SK-N-SH (cell line): ENCODE measurements around the gene CELF2. TPM values are rescaled to one million over a fixed set of nuclear protein-coding genes. Genes with fewer than 3 reads are reported as not detected.

ENCODE experiments used
- CTCF ChIA-PET: fragments of 300-600, 350-600 bp; formaldehyde crosslinking; extraction: SDS; loops from one replicate; lab custom pipeline; 2021; lab: Yijun Ruan, JAX
- POLR2A ChIA-PET: fragments of 350-600 bp; sonication (Branson Sonifier 250); formaldehyde crosslinking; extraction: SDS; loops from one replicate; lab custom pipeline; 2020; ENCODE audit warnings: antibody characterized with exemption, inconsistent platforms; lab: Yijun Ruan, JAX
- DNase-seq: peaks from one replicate; pipeline ENCODE4 v3.0.0; 2012
- H2AFZ ChIP-seq: fragments of 200-600 bp; sonication (generic); 2 replicates; pipeline ENCODE4 v1.8.1; 2016; ENCODE audit warnings: antibody characterized with exemption, mild to moderate bottlenecking, low read depth
- H3F3A ChIP-seq: fragments of 200-600 bp; sonication (generic); replicated peaks from 2 replicates; pipeline ENCODE3; 2016; ENCODE audit warnings: antibody characterized with exemption, mild to moderate bottlenecking; ENCODE audit not compliant: insufficient read depth
- H3K27ac ChIP-seq, 2 experiments: fragments of 200-500 bp in 1 of 2; fragments of 200-600 bp in 1 of 2; sonication (Bioruptor generic) in 1 of 2; sonication (generic), shearing (Covaris generic) in 1 of 2; 2 replicates each; pipeline versions ENCODE4 v1.5.1 to v1.6.1; 2014 to 2016; ENCODE audit warnings: low read depth in 2 of 2, inconsistent platforms in 1 of 2, low read length in 1 of 2, mild to moderate bottlenecking in 1 of 2, mixed read lengths in 1 of 2
- H3K27me3 ChIP-seq: fragments of 200-600 bp; sonication (generic), shearing (Covaris generic); 2 replicates; pipeline ENCODE4 v1.6.1; 2016; ENCODE audit warnings: mixed run types; ENCODE audit not compliant: insufficient read depth
- H3K36me3 ChIP-seq, 2 experiments: fragments of 200-500 bp in 1 of 2; fragments of 200-600 bp in 1 of 2; sonication (Bioruptor generic) in 1 of 2; sonication (generic) in 1 of 2; replicated peaks in 1 of 2; 2 replicates each; pipeline versions ENCODE3 to v1.5.1; 2014 to 2016; ENCODE audit warnings: low read length in 1 of 2, mild to moderate bottlenecking in 1 of 2; ENCODE audit not compliant: insufficient read depth in 2 of 2, control insufficient read depth in 1 of 2
- H3K4me1 ChIP-seq, 2 experiments: fragments of 200-500 bp in 1 of 2; fragments of 200-600 bp in 1 of 2; sonication (Bioruptor generic) in 1 of 2; sonication (generic), shearing (Covaris generic) in 1 of 2; 2 replicates each; pipeline versions ENCODE4 v1.5.1 to v1.6.1; 2014 to 2016; ENCODE audit warnings: low read depth in 1 of 2, low read length in 1 of 2, mixed run types in 1 of 2; ENCODE audit not compliant: insufficient read depth in 2 of 2, control insufficient read depth in 1 of 2
- H3K4me2 ChIP-seq: fragments of 200-600 bp; sonication (generic), shearing (Covaris generic); 2 replicates; pipeline ENCODE4 v1.6.1; 2017; ENCODE audit warnings: mixed run types
- H3K4me3 ChIP-seq, 2 experiments: fragments of 200-500 bp in 1 of 2; fragments of 200-600 bp in 1 of 2; sonication (Bioruptor generic) in 1 of 2; sonication (generic), shearing (Covaris generic) in 1 of 2; 2 replicates each; pipeline versions ENCODE4 v1.5.1 to v1.8.1; 2014 to 2016; ENCODE audit warnings: low read depth in 2 of 2, inconsistent platforms in 1 of 2, low read length in 1 of 2, mild to moderate bottlenecking in 1 of 2, mixed read lengths in 1 of 2, moderate library complexity in 1 of 2
- H3K79me2 ChIP-seq: fragments of 200-600 bp; sonication (generic); 2 replicates; pipeline ENCODE4 v1.8.1; 2017; ENCODE audit warnings: mild to moderate bottlenecking; ENCODE audit not compliant: insufficient read depth
- H3K9ac ChIP-seq: fragments of 200-600 bp; sonication (generic); 2 replicates; pipeline ENCODE4 v1.6.1; 2017; ENCODE audit warnings: mixed run types
- H3K9me2 ChIP-seq: fragments of 200-600 bp; sonication (generic); 2 replicates; pipeline ENCODE4 v1.6.1; 2017; ENCODE audit warnings: mixed run types
- H3K9me3 ChIP-seq: fragments of 200-600 bp; sonication (generic); 2 replicates; pipeline ENCODE4 v1.6.1; 2017; ENCODE audit warnings: mixed run types, mild to moderate bottlenecking, moderate library complexity
- H4K20me1 ChIP-seq: fragments of 200-600 bp; sonication (generic); 2 replicates; pipeline ENCODE4 v1.6.1; 2017; ENCODE audit warnings: mild to moderate bottlenecking, mixed run types; ENCODE audit not compliant: insufficient read depth
- FOXM1 ChIP-seq: IDR thresholded peaks from 2 replicates; pipeline ENCODE4 v1.4.0; 2012; ENCODE audit warnings: low read depth, mild to moderate bottlenecking
- NFIC ChIP-seq: IDR thresholded peaks from 2 replicates; pipeline ENCODE4 v1.4.0; 2012; ENCODE audit warnings: borderline replicate concordance
- RFX5 ChIP-seq: IDR thresholded peaks from 2 replicates; pipeline ENCODE4 v1.6.1; 2012; ENCODE audit warnings: mild to moderate bottlenecking, improper control_type of control experiment, low read length
- TAF1 ChIP-seq: IDR thresholded peaks from 2 replicates; pipeline ENCODE4 v1.6.1; 2012; ENCODE audit warnings: low read depth, mild to moderate bottlenecking, low read length, moderate library complexity, borderline replicate concordance
- TCF12 ChIP-seq: IDR thresholded peaks from 2 replicates; pipeline ENCODE4 v1.4.0; 2012
- YY1 ChIP-seq: IDR thresholded peaks from 2 replicates; pipeline ENCODE4 v1.4.0; 2012; ENCODE audit warnings: low read depth, mild to moderate bottlenecking
- WGBS: methylation state at CpG from one replicate; pipeline ENCODE4 v1.1.6; 2017; ENCODE audit warnings: low lambda C conversion rate; 5-methylcytosine and 5-hydroxymethylcytosine counted together
- polyA plus RNA-seq, 3 experiments: library from polyadenylated mRNA; depleted of rRNA; stranded (reverse); fragments of >200 nt; gene quantifications; 2 replicates each; pipeline ENCODE4 v1.2.3, GENCODE V29; 2012
- TF ChIP-seq, protein P1 (sequence below): fragments of 200-600 bp; sonication (generic); IDR thresholded peaks from 2 replicates; pipeline ENCODE4 v1.6.1; 2017; ENCODE audit warnings: antibody characterized with exemption, mild to moderate bottlenecking, moderate library complexity
- TF ChIP-seq, protein P2 (sequence below): fragments of 150-350 bp; IDR thresholded peaks from 2 replicates; pipeline ENCODE4 v1.6.1; 2017; ENCODE audit warnings: antibody characterized with exemption, low read length, low read depth, borderline replicate concordance
- TF ChIP-seq, protein P3 (sequence below): fragments of 150-350 bp; IDR thresholded peaks from 2 replicates; pipeline ENCODE4 v1.6.1; 2016; ENCODE audit warnings: mild to moderate bottlenecking, low read depth, low read length

Gene CELF2
- polyA plus RNA-seq, 1 of the 3 experiments (the other 2 are of a cell fraction): 0.03 TPM

DNA sequence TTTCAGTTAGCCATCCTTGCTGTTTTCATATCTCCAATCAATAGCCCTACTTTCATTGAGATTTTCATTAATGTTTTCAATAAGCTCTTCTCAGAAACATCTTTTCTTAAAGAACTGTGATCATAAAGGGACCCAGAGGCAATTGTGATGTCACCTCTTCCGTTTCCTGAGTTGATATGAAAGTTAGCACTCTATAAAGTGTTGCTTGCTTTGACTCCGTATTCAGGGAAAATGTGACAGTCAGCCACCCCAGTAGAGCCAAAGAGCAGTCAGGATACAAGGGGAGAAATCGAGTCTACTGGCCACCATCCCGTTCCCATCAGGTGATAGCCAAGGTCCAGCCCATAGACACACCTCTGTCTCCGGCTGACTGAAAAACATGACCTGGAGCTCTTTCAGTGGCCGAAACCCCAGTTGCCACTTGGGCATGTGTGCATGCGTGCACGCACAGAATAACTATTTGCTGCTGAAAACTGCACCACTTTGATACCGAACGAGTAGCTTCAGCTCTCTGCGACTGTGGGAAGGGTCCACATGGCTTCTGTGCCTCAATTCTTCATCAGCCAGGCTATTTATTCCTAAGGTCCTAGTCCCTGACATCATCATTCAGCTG, 302.4 kb downstream of the CELF2 start:
- CTCF ChIA-PET: interaction anchor here (0.8 to 1.4 kb wide), 2 partner anchors 11 to 17 kb away, joined by 3 read pairs; no protein-coding TSS in a partner anchor
- no peaks in the 10 kb centered on the region for H3K9me3 ChIP-seq

DNA sequence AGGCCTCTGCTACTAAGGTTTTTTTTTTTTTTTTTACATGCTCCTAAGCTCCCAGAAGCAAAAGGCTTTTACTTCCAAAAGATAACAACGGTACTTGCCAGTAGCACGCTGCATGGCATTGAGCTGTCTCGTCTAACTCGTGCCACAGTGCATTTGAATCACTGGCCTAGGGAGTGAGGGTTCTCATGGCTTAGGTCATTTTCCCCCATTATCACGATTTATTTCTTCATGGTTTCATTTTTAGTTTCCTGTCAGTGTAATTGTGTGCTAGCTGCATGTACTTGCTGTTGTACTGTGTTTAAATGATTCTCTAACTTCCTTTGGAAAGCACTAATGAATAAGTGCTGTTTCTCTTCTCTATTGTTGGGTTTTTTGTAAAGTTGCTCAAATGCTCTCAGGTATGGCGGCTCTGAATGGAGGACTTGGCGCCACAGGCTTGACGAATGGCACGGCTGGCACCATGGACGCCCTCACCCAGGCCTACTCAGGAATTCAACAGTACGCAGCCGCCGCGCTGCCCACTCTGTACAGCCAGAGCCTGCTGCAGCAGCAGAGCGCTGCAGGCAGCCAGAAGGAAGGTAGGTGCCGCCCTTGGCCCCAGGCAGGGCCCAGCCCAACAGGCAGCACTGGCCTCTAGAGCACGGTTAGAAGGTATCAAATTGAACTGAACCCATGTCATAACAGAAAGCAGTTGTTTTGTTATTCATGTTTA, 303.3 kb downstream of the CELF2 start:
- no peak for TF ChIP-seq RFX5
- DNase-seq: no peak
- Histone ChIP-seq H3K4me2 (no peak overlapping the region), H3K36me3 (no peaks in the 10 kb centered on the region), H3K9ac (no peak overlapping the region), H3K27ac (no peak overlapping the region), H3K9me3 (no peaks in the 10 kb centered on the region), H3K4me3 (no peak overlapping the region), H3K79me2 (no peaks in the 10 kb centered on the region), H2AFZ (no peak overlapping the region), H3K27me3 (no peaks in the 10 kb centered on the region), H3F3A (no peaks in the 10 kb centered on the region), H3K4me1 (no peaks in the 10 kb centered on the region), H4K20me1 (no peaks in the 10 kb centered on the region), H3K9me2 (no peaks in the 10 kb centered on the region)
- ChIA-PET POLR2A (no interaction called here), CTCF (interaction anchor here (1.4 kb wide), 1 partner anchor 12 kb away, joined by 3 read pairs; no protein-coding TSS in a partner anchor)
- WGBS: 54% methylated on average over 14 of the region's 17 CpGs

More for the DNA sequence above, 302.4 kb downstream of the CELF2 start:
- Histone ChIP-seq H3K9me2 (no peaks in the 10 kb centered on the region), H3K4me3 (no peak overlapping the region), H3K9ac (no peak overlapping the region), H3K36me3 (no peaks in the 10 kb centered on the region), H4K20me1 (no peaks in the 10 kb centered on the region), H3K79me2 (no peaks in the 10 kb centered on the region), H3F3A (no peaks in the 10 kb centered on the region), H2AFZ (no peak overlapping the region), H3K27me3 (no peaks in the 10 kb centered on the region), H3K4me1 (no peaks in the 10 kb centered on the region), H3K27ac (no peak overlapping the region), H3K4me2 (no peak overlapping the region)
- 41% methylated on average over 11 of the region's 11 CpGs for WGBS
- no peak for TF ChIP-seq NFIC
- TF ChIP-seq, protein P1, sequence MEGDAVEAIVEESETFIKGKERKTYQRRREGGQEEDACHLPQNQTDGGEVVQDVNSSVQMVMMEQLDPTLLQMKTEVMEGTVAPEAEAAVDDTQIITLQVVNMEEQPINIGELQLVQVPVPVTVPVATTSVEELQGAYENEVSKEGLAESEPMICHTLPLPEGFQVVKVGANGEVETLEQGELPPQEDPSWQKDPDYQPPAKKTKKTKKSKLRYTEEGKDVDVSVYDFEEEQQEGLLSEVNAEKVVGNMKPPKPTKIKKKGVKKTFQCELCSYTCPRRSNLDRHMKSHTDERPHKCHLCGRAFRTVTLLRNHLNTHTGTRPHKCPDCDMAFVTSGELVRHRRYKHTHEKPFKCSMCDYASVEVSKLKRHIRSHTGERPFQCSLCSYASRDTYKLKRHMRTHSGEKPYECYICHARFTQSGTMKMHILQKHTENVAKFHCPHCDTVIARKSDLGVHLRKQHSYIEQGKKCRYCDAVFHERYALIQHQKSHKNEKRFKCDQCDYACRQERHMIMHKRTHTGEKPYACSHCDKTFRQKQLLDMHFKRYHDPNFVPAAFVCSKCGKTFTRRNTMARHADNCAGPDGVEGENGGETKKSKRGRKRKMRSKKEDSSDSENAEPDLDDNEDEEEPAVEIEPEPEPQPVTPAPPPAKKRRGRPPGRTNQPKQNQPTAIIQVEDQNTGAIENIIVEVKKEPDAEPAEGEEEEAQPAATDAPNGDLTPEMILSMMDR: no peak
- no peak for TF ChIP-seq FOXM1
- TF ChIP-seq, protein P2, sequence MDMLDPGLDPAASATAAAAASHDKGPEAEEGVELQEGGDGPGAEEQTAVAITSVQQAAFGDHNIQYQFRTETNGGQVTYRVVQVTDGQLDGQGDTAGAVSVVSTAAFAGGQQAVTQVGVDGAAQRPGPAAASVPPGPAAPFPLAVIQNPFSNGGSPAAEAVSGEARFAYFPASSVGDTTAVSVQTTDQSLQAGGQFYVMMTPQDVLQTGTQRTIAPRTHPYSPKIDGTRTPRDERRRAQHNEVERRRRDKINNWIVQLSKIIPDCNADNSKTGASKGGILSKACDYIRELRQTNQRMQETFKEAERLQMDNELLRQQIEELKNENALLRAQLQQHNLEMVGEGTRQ: no peak
- POLR2A ChIA-PET: no interaction called here
- no peak for DNase-seq

DNA sequence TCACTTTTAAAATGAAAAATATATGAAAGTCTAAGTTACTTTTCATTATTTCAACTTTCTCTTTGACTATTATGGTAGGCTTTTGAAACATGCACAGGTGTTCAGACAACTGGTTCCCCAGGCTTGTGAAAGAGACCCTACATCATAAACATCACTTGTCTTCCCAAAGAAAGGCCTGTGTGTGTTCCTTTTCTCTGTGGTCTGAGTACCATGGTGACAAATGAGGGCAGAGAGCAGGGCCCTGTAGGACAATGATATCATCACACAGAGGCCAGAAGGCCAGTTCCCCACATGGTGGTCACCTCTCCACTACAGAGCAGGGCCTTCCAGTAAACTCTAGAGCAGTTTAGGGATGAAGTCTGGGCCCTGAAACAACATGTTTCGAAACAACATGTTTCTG, 305.0 kb downstream of the CELF2 start:
- CTCF ChIA-PET: no interaction called here
- 9% methylated on average over 1 of the region's 1 CpG for WGBS
- DNase-seq: no peak
- Histone ChIP-seq H3K36me3 (no peaks in the 10 kb centered on the region), H3K9ac (no peak overlapping the region), H3K9me3 (no peaks in the 10 kb centered on the region), H3K4me1 (no peaks in the 10 kb centered on the region), H3K4me2 (no peak overlapping the region), H4K20me1 (no peaks in the 10 kb centered on the region), H3K9me2 (no peaks in the 10 kb centered on the region), H3F3A (no peaks in the 10 kb centered on the region), H3K27me3 (no peaks in the 10 kb centered on the region), H3K4me3 (no peak overlapping the region)
- POLR2A ChIA-PET: no interaction called here
- TF ChIP-seq, protein P3, sequence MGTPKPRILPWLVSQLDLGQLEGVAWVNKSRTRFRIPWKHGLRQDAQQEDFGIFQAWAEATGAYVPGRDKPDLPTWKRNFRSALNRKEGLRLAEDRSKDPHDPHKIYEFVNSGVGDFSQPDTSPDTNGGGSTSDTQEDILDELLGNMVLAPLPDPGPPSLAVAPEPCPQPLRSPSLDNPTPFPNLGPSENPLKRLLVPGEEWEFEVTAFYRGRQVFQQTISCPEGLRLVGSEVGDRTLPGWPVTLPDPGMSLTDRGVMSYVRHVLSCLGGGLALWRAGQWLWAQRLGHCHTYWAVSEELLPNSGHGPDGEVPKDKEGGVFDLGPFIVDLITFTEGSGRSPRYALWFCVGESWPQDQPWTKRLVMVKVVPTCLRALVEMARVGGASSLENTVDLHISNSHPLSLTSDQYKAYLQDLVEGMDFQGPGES: no peak
- TF ChIP-seq YY1: no peak
- no peak for TF ChIP-seq FOXM1
- no peak for TF ChIP-seq TAF1
- TF ChIP-seq TCF12: no peak
- TF ChIP-seq, all 33 proteins: peak for 0
- H3K79me2 ChIP-seq: no peaks in the 10 kb centered on the region
- no peak overlapping the region for H3K27ac ChIP-seq
- no peak overlapping the region for H2AFZ ChIP-seq
